ENCODE data around the gene CPSF3.

CPSF3 gene

GRCh38 chr2:9422321-9423099 is 944 bp upstream of the CPSF3 start:
- peak overlapping the region; percentile 80 to 93 for H3K9ac ChIP-seq (ENCODE audit: low read length in 2 of 2)
- H3K27ac ChIP-seq (ENCODE audit: low read length): peak overlapping the region; percentile 76
- H3K36me3 ChIP-seq (ENCODE audit: control insufficient read depth in 2 of 2, insufficient read depth in 2 of 2, low read length in 2 of 2): peaks cover 0 to 2% of the 10 kb centered on the region in 2 donors
- peaks cover 30% of the 10 kb centered on the region for H3K4me1 ChIP-seq (ENCODE audit: control insufficient read depth, insufficient read depth, low read length)
- no peaks in the 10 kb centered on the region for H3K27me3 ChIP-seq (ENCODE audit: control insufficient read depth in 1 of 2, insufficient read depth in 2 of 2, low read length in 2 of 2)
- peak overlapping the region; percentile 92 to 99 for H3K4me3 ChIP-seq (ENCODE audit: low read length in 2 of 2)
- H3K9me3 ChIP-seq (ENCODE audit: control insufficient read depth in 2 of 2, low read length in 2 of 2): no peaks in the 10 kb centered on the region

- no peaks in the 10 kb centered on the region for H3K27me3 ChIP-seq (ENCODE audit: control insufficient read depth in 1 of 2, insufficient read depth in 2 of 2, low read length in 2 of 2)
- H3K4me3 ChIP-seq (ENCODE audit: low read length in 2 of 2): peak overlapping the region; percentile 92 to 99
- peaks cover 30% of the 10 kb centered on the region for H3K4me1 ChIP-seq (ENCODE audit: control insufficient read depth, insufficient read depth, low read length)
- H3K9ac ChIP-seq (ENCODE audit: low read length in 2 of 2): peak overlapping the region; percentile 80 to 93
- H3K27ac ChIP-seq (ENCODE audit: low read length): peak overlapping the region; percentile 76
- H3K36me3 ChIP-seq (ENCODE audit: control insufficient read depth in 2 of 2, insufficient read depth in 2 of 2, low read length in 2 of 2): peaks cover 0 to under 1% of the 10 kb centered on the region in 2 donors
- no peaks in the 10 kb centered on the region for H3K9me3 ChIP-seq (ENCODE audit: control insufficient read depth in 2 of 2, low read length in 2 of 2)
Measured at GRCh38 chr2:9423922-9424272, 443 bp downstream of the CPSF3 start.

GRCh38 chr2:9424447-9425164 is 1.2 kb downstream of the CPSF3 start:
- peak overlapping the region; percentile 92 to 99 for H3K4me3 ChIP-seq (ENCODE audit: low read length in 2 of 2)
- peaks cover 30% of the 10 kb centered on the region for H3K4me1 ChIP-seq (ENCODE audit: control insufficient read depth, insufficient read depth, low read length)
- peak overlapping the region; percentile 80 to 93 for H3K9ac ChIP-seq (ENCODE audit: low read length in 2 of 2)
- no peaks in the 10 kb centered on the region for H3K9me3 ChIP-seq (ENCODE audit: control insufficient read depth in 2 of 2, low read length in 2 of 2)
- peaks cover 0 to 4% of the 10 kb centered on the region in 2 donors for H3K36me3 ChIP-seq (ENCODE audit: control insufficient read depth in 2 of 2, insufficient read depth in 2 of 2, low read length in 2 of 2)
- H3K27ac ChIP-seq (ENCODE audit: low read length): no peak overlapping the region
- H3K27me3 ChIP-seq (ENCODE audit: control insufficient read depth in 1 of 2, insufficient read depth in 2 of 2, low read length in 2 of 2): no peaks in the 10 kb centered on the region

GRCh38 chr2:9428965-9429577 is 5.6 kb downstream of the CPSF3 start:
- Histone ChIP-seq H3K4me3 (ENCODE audit: low read length in 2 of 2) (no peak overlapping the region), H3K9ac (ENCODE audit: low read length in 2 of 2) (no peak overlapping the region), H3K27me3 (ENCODE audit: control insufficient read depth in 1 of 2, insufficient read depth in 2 of 2, low read length in 2 of 2) (no peaks in the 10 kb centered on the region), H3K4me1 (ENCODE audit: control insufficient read depth, insufficient read depth, low read length) (peaks cover 10% of the 10 kb centered on the region), H3K36me3 (ENCODE audit: control insufficient read depth in 2 of 2, insufficient read depth in 2 of 2, low read length in 2 of 2) (peaks cover 16% of the 10 kb centered on the region in 2 donors), H3K27ac (ENCODE audit: low read length) (no peak overlapping the region), H3K9me3 (ENCODE audit: control insufficient read depth in 2 of 2, low read length in 2 of 2) (no peaks in the 10 kb centered on the region)

- Histone ChIP-seq H3K27me3 (ENCODE audit: control insufficient read depth in 1 of 2, insufficient read depth in 2 of 2, low read length in 2 of 2) (no peaks in the 10 kb centered on the region), H3K36me3 (ENCODE audit: control insufficient read depth in 2 of 2, insufficient read depth in 2 of 2, low read length in 2 of 2) (peaks cover 19 to 20% of the 10 kb centered on the region in 2 donors), H3K9me3 (ENCODE audit: control insufficient read depth in 2 of 2, low read length in 2 of 2) (no peaks in the 10 kb centered on the region), H3K9ac (ENCODE audit: low read length in 2 of 2) (no peak overlapping the region), H3K27ac (ENCODE audit: low read length) (no peak overlapping the region), H3K4me3 (ENCODE audit: low read length in 2 of 2) (no peak overlapping the region), H3K4me1 (ENCODE audit: control insufficient read depth, insufficient read depth, low read length) (no peaks in the 10 kb centered on the region)
Measured at GRCh38 chr2:9430316-9431293, 7.2 kb downstream of the CPSF3 start.

GRCh38 chr2:9434489-9434888 is 11.0 kb downstream of the CPSF3 start:
- Histone ChIP-seq H3K27ac (ENCODE audit: low read length) (no peak overlapping the region), H3K27me3 (ENCODE audit: control insufficient read depth in 1 of 2, insufficient read depth in 2 of 2, low read length in 2 of 2) (no peaks in the 10 kb centered on the region), H3K36me3 (ENCODE audit: control insufficient read depth in 2 of 2, insufficient read depth in 2 of 2, low read length in 2 of 2) (peaks cover 24 to 37% of the 10 kb centered on the region in 2 donors), H3K4me1 (ENCODE audit: control insufficient read depth, insufficient read depth, low read length) (no peaks in the 10 kb centered on the region), H3K4me3 (ENCODE audit: low read length in 2 of 2) (no peak overlapping the region), H3K9me3 (ENCODE audit: control insufficient read depth in 2 of 2, low read length in 2 of 2) (no peaks in the 10 kb centered on the region), H3K9ac (ENCODE audit: low read length in 2 of 2) (no peak overlapping the region)

- no peak overlapping the region for H3K9ac ChIP-seq (ENCODE audit: low read length in 2 of 2)
- H3K9me3 ChIP-seq (ENCODE audit: control insufficient read depth in 2 of 2, low read length in 2 of 2): no peaks in the 10 kb centered on the region
- no peak overlapping the region for H3K27ac ChIP-seq (ENCODE audit: low read length)
- H3K27me3 ChIP-seq (ENCODE audit: control insufficient read depth in 1 of 2, insufficient read depth in 2 of 2, low read length in 2 of 2): no peaks in the 10 kb centered on the region
- H3K4me1 ChIP-seq (ENCODE audit: control insufficient read depth, insufficient read depth, low read length): no peaks in the 10 kb centered on the region
- H3K4me3 ChIP-seq (ENCODE audit: low read length in 2 of 2): no peak overlapping the region
- H3K36me3 ChIP-seq (ENCODE audit: control insufficient read depth in 2 of 2, insufficient read depth in 2 of 2, low read length in 2 of 2): peaks cover 26 to 41% of the 10 kb centered on the region in 2 donors
Measured at GRCh38 chr2:9439536-9439935, 16.1 kb downstream of the CPSF3 start.

- no peaks in the 10 kb centered on the region for H3K4me1 ChIP-seq (ENCODE audit: control insufficient read depth, insufficient read depth, low read length)
- no peak overlapping the region for H3K9ac ChIP-seq (ENCODE audit: low read length in 2 of 2)
- no peaks in the 10 kb centered on the region for H3K9me3 ChIP-seq (ENCODE audit: control insufficient read depth in 2 of 2, low read length in 2 of 2)
- no peaks in the 10 kb centered on the region for H3K27me3 ChIP-seq (ENCODE audit: control insufficient read depth in 1 of 2, insufficient read depth in 2 of 2, low read length in 2 of 2)
- H3K4me3 ChIP-seq (ENCODE audit: low read length in 2 of 2): no peak overlapping the region
- H3K36me3 ChIP-seq (ENCODE audit: control insufficient read depth in 2 of 2, insufficient read depth in 2 of 2, low read length in 2 of 2): peaks cover 26 to 41% of the 10 kb centered on the region in 2 donors
- H3K27ac ChIP-seq (ENCODE audit: low read length): no peak overlapping the region
Measured at GRCh38 chr2:9440058-9440727, 16.7 kb downstream of the CPSF3 start.

GRCh38 chr2:9441556-9441955 is 18.1 kb downstream of the CPSF3 start:
- H3K9me3 ChIP-seq (ENCODE audit: control insufficient read depth in 2 of 2, low read length in 2 of 2): no peaks in the 10 kb centered on the region
- H3K4me1 ChIP-seq (ENCODE audit: control insufficient read depth, insufficient read depth, low read length): no peaks in the 10 kb centered on the region
- no peak overlapping the region for H3K9ac ChIP-seq (ENCODE audit: low read length in 2 of 2)
- peaks cover 30 to 41% of the 10 kb centered on the region in 2 donors for H3K36me3 ChIP-seq (ENCODE audit: control insufficient read depth in 2 of 2, insufficient read depth in 2 of 2, low read length in 2 of 2)
- no peak overlapping the region for H3K27ac ChIP-seq (ENCODE audit: low read length)
- no peak overlapping the region for H3K4me3 ChIP-seq (ENCODE audit: low read length in 2 of 2)
- no peaks in the 10 kb centered on the region for H3K27me3 ChIP-seq (ENCODE audit: control insufficient read depth in 1 of 2, insufficient read depth in 2 of 2, low read length in 2 of 2)
